ENCODE data around the gene IGSF23. TPM values are rescaled to one million over a fixed set of nuclear protein-coding genes. Genes with fewer than 3 reads are reported as not detected.
"Not testable (repeated sequence)": the region's sequence is repeated elsewhere in the genome, so short reads cannot be mapped to it uniquely, and the experiment has no call there.

Gene IGSF23
- total and polyA plus RNA-seq, 2 experiments from 2014 or later: 0.63 TPM; not detected in 1

DNA sequence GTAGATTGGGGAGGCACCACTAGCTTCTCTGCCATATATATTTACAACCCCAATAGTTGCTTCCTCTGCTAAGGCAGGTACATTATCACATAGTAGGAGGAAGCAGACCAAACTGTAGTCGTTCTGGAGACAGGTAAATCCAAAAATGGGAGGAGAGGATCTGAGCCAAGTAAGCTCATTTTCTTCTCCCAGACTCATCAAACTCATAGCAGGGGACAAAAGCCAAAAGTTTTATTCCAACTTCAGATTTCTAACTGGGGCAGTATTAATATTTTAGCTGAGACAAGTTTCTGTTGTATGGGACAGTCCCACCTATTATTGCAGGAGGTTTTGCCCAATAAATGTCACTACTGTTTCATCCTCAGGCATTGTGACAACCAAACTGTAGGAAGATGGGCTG is 7.8 kb upstream of the IGSF23 start:
- no peaks in the 10 kb centered on the region for H3K9me3 ChIP-seq (ENCODE audit: low read depth)
- TF ChIP-seq EZH2phosphoT487 (IDR thresholded peaks at IDR 0.05; ENCODE audit: insufficient read depth, low read depth) (no peak), EZH2 (IDR thresholded peaks at IDR 0.05; ENCODE audit: insufficient read depth, poor library complexity, severe bottlenecking) (no peak)
- H4K20me1 ChIP-seq (ENCODE audit: insufficient read depth): no peaks in the 10 kb centered on the region
- DNase-seq: no peak
- H3K4me3 ChIP-seq: no peak overlapping the region
- no peaks in the 10 kb centered on the region for H3K9me2 ChIP-seq (ENCODE audit: insufficient read depth)
- H3K4me1 ChIP-seq (ENCODE audit: insufficient read depth): peaks cover 42% of the 10 kb centered on the region
- 50 to 72% methylated on average over 1 of the region's 1 CpG for WGBS, 2 experiments (ENCODE audit: low coverage in 1 of 2, low lambda C conversion rate in 2 of 2, missing lambda C conversion rate in 2 of 2)
- H3K27ac ChIP-seq: no peak overlapping the region
- H3F3A ChIP-seq (ENCODE audit: insufficient read depth): peaks cover 51% of the 10 kb centered on the region
- no peaks in the 10 kb centered on the region for H3K79me2 ChIP-seq (ENCODE audit: insufficient read depth)
- no peak overlapping the region for H2AFZ ChIP-seq
- H3K4me2 ChIP-seq (ENCODE audit: unreplicated experiment): no peak overlapping the region
- in situ Hi-C loops (cut with MboI): no loop called here
- H3K27me3 ChIP-seq (replicated peaks; ENCODE audit: insufficient read depth): no peaks in the 10 kb centered on the region
- H3K36me3 ChIP-seq (ENCODE audit: low read depth): no peaks in the 10 kb centered on the region
- H3K9ac ChIP-seq: no peak overlapping the region

GRCh38 chr19:44607049-44607448 is 6.3 kb upstream of the IGSF23 start:
- in situ Hi-C loops (cut with MboI): no loop called here
- Histone ChIP-seq H3K36me3 (ENCODE audit: low read depth) (no peaks in the 10 kb centered on the region), H4K20me1 (ENCODE audit: insufficient read depth) (no peaks in the 10 kb centered on the region), H3K4me3 (no peak overlapping the region), H3K9me3 (ENCODE audit: low read depth) (no peaks in the 10 kb centered on the region), H3K9ac (no peak overlapping the region), H3K27ac (peak overlapping the region; percentile 20), H3K4me2 (ENCODE audit: unreplicated experiment) (peak overlapping the region; percentile 22), H3K79me2 (ENCODE audit: insufficient read depth) (no peaks in the 10 kb centered on the region), H3K4me1 (ENCODE audit: insufficient read depth) (peaks cover 35% of the 10 kb centered on the region), H2AFZ (peak overlapping the region; percentile 25; the same call in 1 of the 2 replicates), H3K27me3 (replicated peaks; ENCODE audit: insufficient read depth) (no peaks in the 10 kb centered on the region), H3K9me2 (ENCODE audit: insufficient read depth) (no peaks in the 10 kb centered on the region), H3F3A (ENCODE audit: insufficient read depth) (peaks cover 36% of the 10 kb centered on the region)
- WGBS, 2 experiments (ENCODE audit: low coverage in 1 of 2, low lambda C conversion rate in 2 of 2, missing lambda C conversion rate in 2 of 2): 2 to 5% methylated on average over 2 of the region's 2 CpGs
- TF ChIP-seq EZH2phosphoT487 (IDR thresholded peaks at IDR 0.05; ENCODE audit: insufficient read depth, low read depth) (no peak), EZH2 (IDR thresholded peaks at IDR 0.05; ENCODE audit: insufficient read depth, poor library complexity, severe bottlenecking) (no peak)
- peak; percentile 57 for DNase-seq

DNA sequence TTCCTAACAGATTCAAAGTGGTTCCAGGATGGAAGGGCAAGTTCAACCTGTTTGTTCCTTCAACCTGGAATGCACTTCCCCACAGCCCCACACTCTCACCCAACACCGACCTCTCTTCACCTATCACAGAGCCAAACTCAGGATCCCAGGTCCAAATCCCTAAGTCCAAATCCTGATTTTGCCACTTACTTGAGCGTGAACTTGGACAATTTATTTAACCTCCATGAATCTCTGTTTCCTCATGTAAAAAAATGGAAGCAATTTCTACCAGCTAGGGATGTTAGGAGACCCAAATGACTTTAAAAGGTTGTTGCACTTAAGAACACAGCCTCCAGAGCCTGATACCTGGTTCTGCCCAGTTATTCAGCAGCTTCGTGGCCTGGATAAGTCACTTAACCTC is 5.4 kb upstream of the IGSF23 start:
- Histone ChIP-seq H4K20me1 (ENCODE audit: insufficient read depth) (no peaks in the 10 kb centered on the region), H3K9ac (no peak overlapping the region), H3K4me3 (no peak overlapping the region), H3K27me3 (replicated peaks; ENCODE audit: insufficient read depth) (no peaks in the 10 kb centered on the region), H3K4me1 (ENCODE audit: insufficient read depth) (peaks cover 33% of the 10 kb centered on the region), H3K4me2 (ENCODE audit: unreplicated experiment) (no peak overlapping the region), H3K9me3 (ENCODE audit: low read depth) (no peaks in the 10 kb centered on the region), H3K79me2 (ENCODE audit: insufficient read depth) (no peaks in the 10 kb centered on the region), H3K36me3 (ENCODE audit: low read depth) (no peaks in the 10 kb centered on the region), H3F3A (ENCODE audit: insufficient read depth) (peaks cover 31% of the 10 kb centered on the region), H3K27ac (no peak overlapping the region), H3K9me2 (ENCODE audit: insufficient read depth) (no peaks in the 10 kb centered on the region), H2AFZ (no peak overlapping the region)
- WGBS, 2 experiments (ENCODE audit: low coverage in 1 of 2, low lambda C conversion rate in 2 of 2, missing lambda C conversion rate in 2 of 2): 73 to 74% methylated on average over 3 of the region's 3 CpGs
- in situ Hi-C loops (cut with MboI): no loop called here
- no peak for DNase-seq
- TF ChIP-seq EZH2 (IDR thresholded peaks at IDR 0.05; ENCODE audit: insufficient read depth, poor library complexity, severe bottlenecking) (no peak), EZH2phosphoT487 (IDR thresholded peaks at IDR 0.05; ENCODE audit: insufficient read depth, low read depth) (no peak)

- Histone ChIP-seq H3K4me1 (ENCODE audit: insufficient read depth) (peaks cover 30% of the 10 kb centered on the region), H3K36me3 (ENCODE audit: low read depth) (no peaks in the 10 kb centered on the region), H2AFZ (no peak overlapping the region), H3K9ac (no peak overlapping the region), H3K27ac (no peak overlapping the region), H3K79me2 (ENCODE audit: insufficient read depth) (no peaks in the 10 kb centered on the region), H4K20me1 (ENCODE audit: insufficient read depth) (no peaks in the 10 kb centered on the region), H3K9me2 (ENCODE audit: insufficient read depth) (no peaks in the 10 kb centered on the region), H3K4me3 (no peak overlapping the region), H3F3A (ENCODE audit: insufficient read depth) (peaks cover 29% of the 10 kb centered on the region), H3K4me2 (ENCODE audit: unreplicated experiment) (no peak overlapping the region), H3K9me3 (ENCODE audit: low read depth) (no peaks in the 10 kb centered on the region), H3K27me3 (replicated peaks; ENCODE audit: insufficient read depth) (no peaks in the 10 kb centered on the region)
- in situ Hi-C loops (cut with MboI): no loop called here
- 44 to 47% methylated on average over 7 of the region's 7 CpGs for WGBS, 2 experiments (ENCODE audit: low coverage in 1 of 2, low lambda C conversion rate in 2 of 2, missing lambda C conversion rate in 2 of 2)
- TF ChIP-seq EZH2 (IDR thresholded peaks at IDR 0.05; ENCODE audit: insufficient read depth, poor library complexity, severe bottlenecking) (no peak), EZH2phosphoT487 (IDR thresholded peaks at IDR 0.05; ENCODE audit: insufficient read depth, low read depth) (no peak)
- peak; percentile 55 for DNase-seq
These were observed 5.0 kb upstream of the IGSF23 start for GRCh38 chr19:44608391-44608821.

DNA sequence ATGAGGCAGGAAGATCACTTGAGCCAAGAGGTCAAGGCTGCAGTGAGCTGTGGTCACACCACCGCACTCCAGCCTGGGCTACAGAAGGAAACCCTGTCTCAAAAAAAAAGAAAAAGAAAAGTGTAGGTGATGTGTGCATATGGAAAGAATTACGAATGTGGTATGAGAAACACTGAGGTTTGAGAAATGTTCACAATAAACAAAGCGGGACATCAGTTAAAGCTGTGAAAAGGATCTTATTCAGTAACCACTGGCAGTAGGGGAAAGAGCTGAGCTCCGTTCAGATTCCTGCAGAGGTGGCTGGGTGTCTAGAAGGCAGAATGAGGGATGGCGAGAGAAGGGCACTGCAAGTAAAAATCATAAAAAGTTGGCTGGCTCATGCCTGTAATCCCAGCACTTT is 4.1 kb upstream of the IGSF23 start:
- H3K9me2 ChIP-seq (ENCODE audit: insufficient read depth): no peaks in the 10 kb centered on the region
- H3F3A ChIP-seq (ENCODE audit: insufficient read depth): peaks cover 20% of the 10 kb centered on the region
- no peaks in the 10 kb centered on the region for H3K36me3 ChIP-seq (ENCODE audit: low read depth)
- H3K9me3 ChIP-seq (ENCODE audit: low read depth): no peaks in the 10 kb centered on the region
- no peaks in the 10 kb centered on the region for H3K79me2 ChIP-seq (ENCODE audit: insufficient read depth)
- TF ChIP-seq EZH2 (IDR thresholded peaks at IDR 0.05; ENCODE audit: insufficient read depth, poor library complexity, severe bottlenecking): no peak
- no peaks in the 10 kb centered on the region for H4K20me1 ChIP-seq (ENCODE audit: insufficient read depth)
- H3K27me3 ChIP-seq (replicated peaks; ENCODE audit: insufficient read depth): no peaks in the 10 kb centered on the region
- no peak overlapping the region for H3K4me3 ChIP-seq
- WGBS, 2 experiments (ENCODE audit: low coverage in 1 of 2, low lambda C conversion rate in 2 of 2, missing lambda C conversion rate in 2 of 2): 51 to 66% methylated on average over 5 of the region's 5 CpGs
- H3K4me1 ChIP-seq (ENCODE audit: insufficient read depth): peaks cover 22% of the 10 kb centered on the region
- in situ Hi-C loops (cut with MboI): no loop called here
- H3K9ac ChIP-seq: no peak overlapping the region
- H3K27ac ChIP-seq: no peak overlapping the region
- no peak overlapping the region for H2AFZ ChIP-seq
- peak; percentile 42 for DNase-seq
- no peak overlapping the region for H3K4me2 ChIP-seq (ENCODE audit: unreplicated experiment)

DNA sequence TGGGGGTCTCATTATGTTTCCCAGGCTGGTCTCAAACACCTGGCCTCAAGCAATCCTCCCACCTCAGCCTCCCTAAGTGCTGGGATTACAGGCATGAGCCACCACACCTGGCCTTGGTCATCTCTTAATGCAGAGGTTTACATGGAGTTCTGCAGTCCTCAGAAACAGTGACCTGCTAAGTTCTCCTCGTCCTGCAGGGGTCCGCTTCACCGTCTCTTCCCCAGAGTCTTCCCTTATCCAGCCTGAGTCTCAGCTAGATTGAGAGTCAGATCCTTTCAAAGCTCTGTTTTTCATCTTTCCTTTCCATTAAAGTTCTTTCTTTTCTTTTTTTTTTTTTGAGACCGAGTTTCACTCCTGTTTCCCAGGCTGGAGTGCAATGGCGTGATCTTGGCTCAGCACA is 2.9 kb upstream of the IGSF23 start:
- H3K4me2 ChIP-seq (ENCODE audit: unreplicated experiment); in situ Hi-C loops (cut with MboI); H4K20me1 ChIP-seq (ENCODE audit: insufficient read depth); H3K79me2 ChIP-seq (ENCODE audit: insufficient read depth); H3K27ac ChIP-seq; H3K27me3 ChIP-seq (replicated peaks; ENCODE audit: insufficient read depth); H3K9me3 ChIP-seq (ENCODE audit: low read depth); H3K9me2 ChIP-seq (ENCODE audit: insufficient read depth); H3K36me3 ChIP-seq (ENCODE audit: low read depth); H2AFZ ChIP-seq; H3K9ac ChIP-seq; H3K4me3 ChIP-seq: not testable (repeated sequence)
- peaks cover 15% of the 10 kb centered on the region for H3F3A ChIP-seq (ENCODE audit: insufficient read depth)
- WGBS, 2 experiments (ENCODE audit: low coverage in 1 of 2, low lambda C conversion rate in 2 of 2, missing lambda C conversion rate in 2 of 2): 40 to 64% methylated on average over 5 of the region's 5 CpGs
- H3K4me1 ChIP-seq (ENCODE audit: insufficient read depth): peaks cover 20% of the 10 kb centered on the region
- DNase-seq: peak; percentile 58

Data from GM23248 (cell line).